ENCODE measurements around the gene DENND1A.
"Not testable (repeated sequence)": the region's sequence is repeated elsewhere in the genome, so short reads cannot be mapped to it uniquely, and the experiment has no call there.

DNA sequence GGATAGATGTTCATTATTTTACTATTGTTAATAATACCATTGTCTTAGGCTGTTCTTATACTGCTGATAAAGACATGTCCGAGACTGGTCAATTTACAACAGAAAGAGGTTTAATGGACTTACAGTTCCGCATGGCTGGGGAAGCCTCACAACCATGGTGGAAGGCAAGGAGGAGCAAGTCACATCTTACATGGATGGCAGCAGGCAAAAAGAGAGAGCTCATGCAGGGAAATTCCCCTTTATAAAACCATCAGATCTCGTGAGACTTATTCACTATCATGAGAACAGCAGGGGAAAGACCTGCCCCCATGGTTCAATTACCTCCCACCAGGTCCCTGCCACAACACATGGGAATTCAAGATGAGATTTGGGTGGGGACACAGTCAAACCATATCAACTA, 6.6 kb upstream of the DENND1A start:
- TF ChIP-seq, protein P1, sequence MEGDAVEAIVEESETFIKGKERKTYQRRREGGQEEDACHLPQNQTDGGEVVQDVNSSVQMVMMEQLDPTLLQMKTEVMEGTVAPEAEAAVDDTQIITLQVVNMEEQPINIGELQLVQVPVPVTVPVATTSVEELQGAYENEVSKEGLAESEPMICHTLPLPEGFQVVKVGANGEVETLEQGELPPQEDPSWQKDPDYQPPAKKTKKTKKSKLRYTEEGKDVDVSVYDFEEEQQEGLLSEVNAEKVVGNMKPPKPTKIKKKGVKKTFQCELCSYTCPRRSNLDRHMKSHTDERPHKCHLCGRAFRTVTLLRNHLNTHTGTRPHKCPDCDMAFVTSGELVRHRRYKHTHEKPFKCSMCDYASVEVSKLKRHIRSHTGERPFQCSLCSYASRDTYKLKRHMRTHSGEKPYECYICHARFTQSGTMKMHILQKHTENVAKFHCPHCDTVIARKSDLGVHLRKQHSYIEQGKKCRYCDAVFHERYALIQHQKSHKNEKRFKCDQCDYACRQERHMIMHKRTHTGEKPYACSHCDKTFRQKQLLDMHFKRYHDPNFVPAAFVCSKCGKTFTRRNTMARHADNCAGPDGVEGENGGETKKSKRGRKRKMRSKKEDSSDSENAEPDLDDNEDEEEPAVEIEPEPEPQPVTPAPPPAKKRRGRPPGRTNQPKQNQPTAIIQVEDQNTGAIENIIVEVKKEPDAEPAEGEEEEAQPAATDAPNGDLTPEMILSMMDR (conservative IDR thresholded peaks at IDR 0.05; ENCODE audit: low read depth in 2 of 2) = not testable (repeated sequence)
- TF ChIP-seq, protein P2, sequence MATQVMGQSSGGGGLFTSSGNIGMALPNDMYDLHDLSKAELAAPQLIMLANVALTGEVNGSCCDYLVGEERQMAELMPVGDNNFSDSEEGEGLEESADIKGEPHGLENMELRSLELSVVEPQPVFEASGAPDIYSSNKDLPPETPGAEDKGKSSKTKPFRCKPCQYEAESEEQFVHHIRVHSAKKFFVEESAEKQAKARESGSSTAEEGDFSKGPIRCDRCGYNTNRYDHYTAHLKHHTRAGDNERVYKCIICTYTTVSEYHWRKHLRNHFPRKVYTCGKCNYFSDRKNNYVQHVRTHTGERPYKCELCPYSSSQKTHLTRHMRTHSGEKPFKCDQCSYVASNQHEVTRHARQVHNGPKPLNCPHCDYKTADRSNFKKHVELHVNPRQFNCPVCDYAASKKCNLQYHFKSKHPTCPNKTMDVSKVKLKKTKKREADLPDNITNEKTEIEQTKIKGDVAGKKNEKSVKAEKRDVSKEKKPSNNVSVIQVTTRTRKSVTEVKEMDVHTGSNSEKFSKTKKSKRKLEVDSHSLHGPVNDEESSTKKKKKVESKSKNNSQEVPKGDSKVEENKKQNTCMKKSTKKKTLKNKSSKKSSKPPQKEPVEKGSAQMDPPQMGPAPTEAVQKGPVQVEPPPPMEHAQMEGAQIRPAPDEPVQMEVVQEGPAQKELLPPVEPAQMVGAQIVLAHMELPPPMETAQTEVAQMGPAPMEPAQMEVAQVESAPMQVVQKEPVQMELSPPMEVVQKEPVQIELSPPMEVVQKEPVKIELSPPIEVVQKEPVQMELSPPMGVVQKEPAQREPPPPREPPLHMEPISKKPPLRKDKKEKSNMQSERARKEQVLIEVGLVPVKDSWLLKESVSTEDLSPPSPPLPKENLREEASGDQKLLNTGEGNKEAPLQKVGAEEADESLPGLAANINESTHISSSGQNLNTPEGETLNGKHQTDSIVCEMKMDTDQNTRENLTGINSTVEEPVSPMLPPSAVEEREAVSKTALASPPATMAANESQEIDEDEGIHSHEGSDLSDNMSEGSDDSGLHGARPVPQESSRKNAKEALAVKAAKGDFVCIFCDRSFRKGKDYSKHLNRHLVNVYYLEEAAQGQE (IDR thresholded peaks at IDR 0.05; ENCODE audit: unreplicated experiment) = not testable (repeated sequence)
- TF ChIP-seq EZH2phosphoT487 (IDR thresholded peaks at IDR 0.05; ENCODE audit: unreplicated experiment); POLR2AphosphoS5 (IDR thresholded peaks at IDR 0.05; ENCODE audit: low read depth); CREB1 (CRISPR knock-in tag; IDR thresholded peaks at IDR 0.05; ENCODE audit: low read depth): not testable (repeated sequence)
